ENCODE results near the gene PEAK1. TPM values are rescaled to one million over a fixed set of nuclear protein-coding genes. Genes with fewer than 3 reads are reported as not detected.

PEAK1 gene
- total RNA-seq, 1 donor from 2014 or later, result 28.5 TPM

Other genes with a start within 250 kb of the PEAK1 start
- gene HMG20A, start 784 bp upstream of the PEAK1 start, total RNA-seq, result 56.3 and 57.0 TPM in 2 replicates
- gene LINGO1, start 212.8 kb upstream of the PEAK1 start, total RNA-seq, result not detected in 2 replicates